Head of caudate nucleus (tissue), 42 donors: ENCODE measurements around the gene PPME1.

Experiments used
- DNase-seq, 42 donors: peaks; one replicate each; pipeline versions ENCODE4 v3.0.0 to v3.0.0-alpha.2; 2020 to 2021; ENCODE audit warnings: mixed read lengths in 7 of 42
- intact Hi-C: fragments of 100-400 bp; cut with DNase I; formaldehyde crosslinking; loops from one replicate; pipeline ENCODE4 v1.15.0; 2022

Gene PPME1

GRCh38 chr11:74268456-74268855 is 97.4 kb downstream of the PPME1 start:
- intact Hi-C loops, result no loop called here
- DNase-seq, result no peak

GRCh38 chr11:74269161-74269811 is 98.2 kb downstream of the PPME1 start:
- intact Hi-C loops, result no loop called here
- no peak for DNase-seq

- intact Hi-C loops, result no loop called here
- DNase-seq, result no peak
These were observed 101.2 kb downstream of the PPME1 start for GRCh38 chr11:74272276-74272675.

DNA sequence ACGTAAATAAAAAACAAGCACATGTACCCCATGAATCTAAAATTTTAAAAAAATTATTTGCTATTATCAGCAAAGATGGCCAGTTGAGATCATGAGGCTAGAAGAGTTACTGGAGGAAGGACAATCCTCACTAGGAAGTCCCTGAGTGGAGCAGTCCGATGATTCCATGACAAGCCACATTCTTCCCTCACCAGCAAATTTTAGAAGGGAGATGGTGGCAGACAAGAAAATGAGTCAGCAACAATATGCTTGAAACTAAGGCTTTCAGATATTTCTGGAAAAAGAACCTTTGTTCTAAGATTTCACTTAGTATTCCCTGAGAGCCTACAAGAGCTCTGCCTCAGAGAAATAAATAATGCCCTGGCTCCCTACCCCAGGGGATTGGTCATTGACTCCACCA is 105.5 kb downstream of the PPME1 start:
- DNase-seq, result no peak
- intact Hi-C loops, result no loop called here

- intact Hi-C loops, result no loop called here
- no peak for DNase-seq
These were observed 107.0 kb downstream of the PPME1 start for GRCh38 chr11:74278103-74278502.

- intact Hi-C loops, result no loop called here
- DNase-seq, result no peak
These were observed 107.7 kb downstream of the PPME1 start for GRCh38 chr11:74278721-74279161.

DNA sequence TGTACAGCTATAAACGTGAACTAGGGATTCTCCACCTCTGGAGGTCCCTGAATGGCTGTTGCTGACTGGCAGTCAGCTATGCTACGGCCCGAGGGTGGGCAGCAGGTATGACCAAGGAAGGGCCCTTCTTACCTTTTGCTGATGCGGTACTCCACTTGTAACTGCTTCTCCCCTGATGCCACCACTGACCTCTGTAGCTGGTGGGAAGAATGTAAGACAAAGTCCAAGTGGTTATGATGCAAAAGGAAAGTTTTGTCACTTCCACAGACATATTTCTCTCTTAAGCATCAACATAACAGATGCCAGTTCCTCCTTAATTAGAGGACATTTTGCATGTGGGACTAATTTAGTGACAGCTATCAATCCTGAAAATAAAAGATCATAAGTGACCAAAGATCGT is 108.2 kb downstream of the PPME1 start:
- intact Hi-C loops, result no loop called here

DNA sequence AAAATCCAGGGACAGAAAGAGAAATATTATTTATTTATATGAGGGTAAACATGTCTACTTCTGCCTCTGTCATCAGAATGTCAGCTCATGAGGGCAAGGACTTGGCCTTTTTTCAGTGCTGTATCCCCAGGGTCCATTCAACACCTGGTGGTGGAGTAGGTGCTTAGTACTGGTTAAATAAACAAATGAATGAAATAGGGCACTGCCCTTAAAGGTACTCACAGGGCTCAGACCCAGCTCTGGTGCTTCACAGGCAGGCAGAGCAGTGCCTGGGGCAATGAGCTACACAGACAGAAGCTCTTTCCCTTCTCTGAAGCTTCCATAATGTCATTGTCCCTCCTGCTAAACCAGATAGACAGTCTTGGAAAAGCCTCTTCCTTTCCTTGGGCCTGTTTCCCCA is 109.4 kb downstream of the PPME1 start:
- intact Hi-C loops, result no loop called here
- DNase-seq, result no peak

More for the DNA sequence above, 108.2 kb downstream of the PPME1 start:
- DNase-seq, result no peak

GRCh38 chr11:74282421-74282820 is 111.3 kb downstream of the PPME1 start:
- DNase-seq, result no peak
- intact Hi-C loops, result no loop called here

- intact Hi-C loops, result no loop called here
- no peak for DNase-seq
These were observed 111.9 kb downstream of the PPME1 start for GRCh38 chr11:74282914-74283371.

GRCh38 chr11:74283580-74284180 is 112.6 kb downstream of the PPME1 start:
- DNase-seq, result no peak
- intact Hi-C loops, result no loop called here

- DNase-seq, result no peak
- intact Hi-C loops, result no loop called here
These were observed 113.4 kb downstream of the PPME1 start for GRCh38 chr11:74284466-74284865.

DNA sequence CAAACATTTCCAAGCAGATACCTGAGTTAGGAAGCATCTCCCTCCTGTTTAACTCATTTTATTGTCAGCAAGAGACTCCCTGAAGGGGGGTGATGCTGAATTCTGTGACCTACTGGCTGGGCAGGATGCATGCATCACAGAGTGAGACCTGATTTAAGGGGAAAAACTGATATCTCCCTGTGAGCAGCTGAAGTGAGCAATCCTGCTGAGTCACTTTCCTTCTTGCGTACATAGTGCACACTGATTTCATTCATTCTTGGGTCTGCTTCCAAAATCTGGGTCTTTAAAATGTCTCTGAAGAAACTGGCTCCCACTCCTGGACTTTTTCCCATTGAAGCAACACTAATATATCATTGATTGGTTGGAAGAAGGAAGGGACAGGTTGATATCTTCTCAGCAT is 117.1 kb downstream of the PPME1 start:
- intact Hi-C loops, result no loop called here
- no peak for DNase-seq

GRCh38 chr11:74288911-74289310 is 117.8 kb downstream of the PPME1 start:
- intact Hi-C loops, result no loop called here
- no peak for DNase-seq

GRCh38 chr11:74297484-74297883 is 126.4 kb downstream of the PPME1 start:
- intact Hi-C loops, result no loop called here
- no peak for DNase-seq

- no peak for DNase-seq
- intact Hi-C loops, result no loop called here
These were observed 127.9 kb downstream of the PPME1 start for GRCh38 chr11:74299015-74299414.
